Measurements from ENCODE around the gene ZNF384.

Gene ZNF384

DNA sequence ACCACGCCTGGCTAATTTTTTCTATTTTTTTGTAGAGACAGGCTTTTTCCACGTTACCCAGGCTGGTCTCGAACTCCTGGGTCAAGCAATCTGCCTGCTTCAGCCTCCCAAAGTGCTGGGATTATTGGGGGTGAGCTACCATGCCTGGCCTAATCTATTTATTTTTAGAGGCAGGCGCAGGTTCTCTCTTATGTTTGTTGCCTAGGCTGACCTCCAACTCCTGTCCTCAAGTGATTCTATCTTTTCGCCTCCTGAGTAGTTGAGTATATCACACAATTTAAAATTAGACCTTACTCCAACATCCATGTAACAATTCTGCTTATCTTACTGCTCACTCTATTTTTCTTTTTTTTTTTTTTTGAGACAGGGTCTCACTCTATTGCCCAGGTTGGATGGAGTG is 35.2 kb downstream of the ZNF384 start:
- in situ Hi-C loops (cut with MboI; ENCODE audit: low sequenced_read_pairs), result no loop called here

DNA sequence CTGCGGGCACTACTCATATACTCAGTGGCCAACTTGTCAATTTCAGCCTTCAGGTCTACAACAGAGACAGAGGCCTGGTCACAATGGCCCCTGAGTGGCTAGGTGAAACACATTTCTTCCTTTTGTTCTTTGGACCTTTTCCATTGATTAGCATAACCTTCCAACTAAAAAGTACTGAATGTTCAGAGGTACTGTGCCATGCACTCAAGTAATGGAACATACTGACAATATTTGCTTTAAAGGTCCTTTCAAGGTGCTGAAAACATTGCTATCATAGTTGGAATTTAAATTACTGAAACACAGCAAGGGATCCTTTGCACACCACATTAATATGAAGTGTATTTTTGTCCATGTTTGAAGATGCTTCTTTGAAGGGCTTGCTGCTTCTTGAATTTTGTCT is 35.8 kb downstream of the ZNF384 start:
- in situ Hi-C loops (cut with MboI; ENCODE audit: low sequenced_read_pairs), result no loop called here

DNA sequence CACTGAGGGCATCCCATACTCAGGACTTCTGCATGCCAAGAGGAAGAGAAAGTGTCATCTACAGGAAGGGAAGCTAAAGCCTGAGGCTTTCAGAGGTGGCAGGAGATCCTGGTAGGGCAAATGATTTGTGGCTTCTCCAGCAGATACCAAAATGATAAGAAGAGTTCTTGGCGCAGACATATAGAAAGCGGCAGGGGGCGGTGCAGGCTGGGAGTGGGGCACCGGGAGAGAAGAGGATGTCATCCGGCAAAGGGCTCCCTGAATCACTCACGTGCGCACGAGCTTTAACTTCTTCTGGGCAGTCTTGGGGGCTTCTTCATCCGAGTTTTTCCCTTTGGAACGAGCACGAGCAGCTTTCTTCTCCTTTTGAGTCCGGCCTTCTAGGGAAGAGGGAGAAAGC is 36.8 kb downstream of the ZNF384 start:
- in situ Hi-C loops (cut with MboI; ENCODE audit: low sequenced_read_pairs), result no loop called here

DNA sequence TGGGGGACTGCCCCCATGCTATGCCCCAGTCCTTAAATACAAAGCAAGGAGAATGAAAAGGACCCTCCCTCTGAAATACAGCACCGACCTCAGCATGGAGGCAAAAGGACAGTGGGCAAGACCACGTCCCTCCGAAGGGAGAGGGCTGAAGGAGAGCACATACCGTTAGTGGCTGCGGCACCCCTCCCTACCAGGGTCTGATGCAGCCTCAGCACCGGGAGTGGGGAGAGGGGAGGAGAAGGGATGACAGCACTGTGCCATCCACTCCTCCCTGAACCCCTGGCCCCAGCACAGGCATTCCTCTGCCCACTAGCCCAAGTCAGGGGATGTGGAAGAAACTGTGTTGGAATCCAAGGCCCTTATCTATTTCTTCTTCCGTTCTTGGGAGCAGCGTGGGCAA is 38.3 kb downstream of the ZNF384 start:
- in situ Hi-C loops (cut with MboI; ENCODE audit: low sequenced_read_pairs), result no loop called here

DNA sequence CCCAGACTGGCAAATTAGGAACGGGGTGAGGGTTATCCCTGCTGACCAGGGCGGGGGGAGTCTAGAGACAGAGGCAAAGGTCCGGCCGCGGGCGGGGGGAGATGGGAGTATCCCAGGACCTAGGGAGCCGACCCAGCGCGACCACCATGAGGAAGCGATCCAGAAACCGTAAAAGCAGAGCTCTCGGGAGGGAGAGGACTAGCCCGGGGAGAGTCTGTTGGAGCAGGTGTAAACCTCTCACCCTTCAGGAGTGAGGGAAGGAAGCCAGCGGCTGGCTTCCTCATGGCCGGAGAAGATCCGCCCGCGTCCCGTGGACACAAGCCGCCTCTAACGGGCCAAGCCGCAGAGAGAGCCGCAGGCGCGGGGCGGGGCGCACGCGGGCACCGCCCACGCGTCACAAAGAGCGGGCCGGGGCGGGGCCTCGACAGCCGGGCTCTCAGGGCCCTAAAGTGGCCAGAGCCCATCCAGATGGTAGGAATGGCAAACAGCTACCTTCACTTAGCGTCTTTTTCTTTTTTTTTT is 42.0 kb downstream of the ZNF384 start, which contains the start of gene ACRBP:
TSS of gene ACRBP (minus strand) at position 350 of the 522 bp plus-strand sequence. CDS start at position 284, 66 bp downstream.
- in situ Hi-C loops (cut with MboI; ENCODE audit: low sequenced_read_pairs), result no loop called here

DNA sequence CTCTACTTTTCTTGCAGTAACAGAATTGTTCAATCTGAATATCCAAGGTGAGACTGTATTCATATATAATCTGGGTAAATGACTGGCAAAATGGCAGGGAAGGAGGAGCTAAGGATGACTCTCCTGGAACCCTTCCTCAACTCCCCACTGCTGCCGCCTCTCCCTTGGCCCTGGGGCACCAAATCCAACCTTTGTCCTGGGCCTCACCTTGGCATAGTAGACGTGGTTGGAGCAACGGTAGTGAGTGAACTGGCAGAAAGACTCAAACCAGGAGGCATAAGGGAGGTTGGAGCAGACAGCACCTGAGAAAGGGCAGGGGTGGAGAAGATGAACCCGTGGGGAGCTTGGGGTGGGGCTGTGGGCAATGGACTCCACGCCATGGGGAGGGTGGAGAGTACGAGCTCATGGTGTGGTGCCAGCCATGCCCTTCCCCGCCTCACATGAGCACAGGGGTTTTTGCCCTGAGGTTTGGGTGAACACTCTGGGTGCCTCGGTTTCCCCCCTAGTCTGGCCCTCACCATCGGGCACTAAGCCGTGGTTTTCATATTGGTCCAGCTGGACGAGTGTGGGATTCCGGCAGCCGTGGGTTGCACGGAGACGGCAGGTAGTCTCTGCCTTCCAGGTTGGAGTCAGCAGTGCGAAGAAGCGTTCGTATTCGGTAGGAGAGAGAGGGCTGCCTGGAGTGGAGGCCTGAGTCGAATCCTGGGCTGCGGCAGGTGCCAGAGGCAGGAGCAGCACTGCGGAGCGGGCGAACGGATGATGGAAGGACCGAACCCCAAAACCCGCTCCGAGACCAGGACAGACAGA is 42.7 kb downstream of the ZNF384 start:
- in situ Hi-C loops (cut with MboI; ENCODE audit: low sequenced_read_pairs), result no loop called here

DNA sequence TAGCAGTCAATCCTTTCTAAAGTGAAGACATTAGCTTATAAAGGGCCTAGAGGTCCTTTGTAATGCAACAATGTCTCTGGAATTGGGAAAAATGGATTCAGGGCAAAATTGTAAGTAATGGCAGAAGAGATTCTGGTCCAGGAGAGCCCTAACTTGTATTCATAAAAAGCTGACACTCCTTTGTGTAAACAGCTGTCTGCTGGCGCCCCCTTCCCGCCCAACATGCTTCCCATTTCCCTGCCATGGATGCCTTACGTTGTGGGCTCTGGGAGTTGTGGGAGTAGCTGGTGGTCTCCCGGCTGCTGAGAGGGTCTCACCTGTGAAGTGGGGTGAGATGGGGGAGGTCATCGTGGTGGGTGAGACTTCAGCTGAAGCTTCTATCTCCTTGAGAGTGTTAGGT is 44.3 kb downstream of the ZNF384 start:
- in situ Hi-C loops (cut with MboI; ENCODE audit: low sequenced_read_pairs), result no loop called here

DNA sequence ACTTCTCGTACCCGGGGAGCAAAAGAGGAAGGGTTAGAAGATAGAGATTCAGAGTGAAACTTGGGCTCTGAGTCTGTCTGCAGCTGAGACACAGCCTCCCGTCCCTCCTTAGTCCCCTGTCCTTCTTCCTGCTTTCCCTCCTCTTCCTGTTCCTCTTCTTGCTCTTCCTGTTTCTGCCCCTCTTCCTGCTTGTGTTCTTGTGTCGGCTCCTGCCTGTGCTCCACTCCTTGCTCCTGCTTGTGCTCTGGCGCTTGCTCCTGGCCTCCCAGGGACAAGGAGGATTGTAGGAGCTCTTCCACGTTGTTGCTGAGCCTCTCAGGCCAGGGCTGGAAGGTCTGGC is 44.9 kb downstream of the ZNF384 start:
- in situ Hi-C loops (cut with MboI; ENCODE audit: low sequenced_read_pairs), result no loop called here

DNA sequence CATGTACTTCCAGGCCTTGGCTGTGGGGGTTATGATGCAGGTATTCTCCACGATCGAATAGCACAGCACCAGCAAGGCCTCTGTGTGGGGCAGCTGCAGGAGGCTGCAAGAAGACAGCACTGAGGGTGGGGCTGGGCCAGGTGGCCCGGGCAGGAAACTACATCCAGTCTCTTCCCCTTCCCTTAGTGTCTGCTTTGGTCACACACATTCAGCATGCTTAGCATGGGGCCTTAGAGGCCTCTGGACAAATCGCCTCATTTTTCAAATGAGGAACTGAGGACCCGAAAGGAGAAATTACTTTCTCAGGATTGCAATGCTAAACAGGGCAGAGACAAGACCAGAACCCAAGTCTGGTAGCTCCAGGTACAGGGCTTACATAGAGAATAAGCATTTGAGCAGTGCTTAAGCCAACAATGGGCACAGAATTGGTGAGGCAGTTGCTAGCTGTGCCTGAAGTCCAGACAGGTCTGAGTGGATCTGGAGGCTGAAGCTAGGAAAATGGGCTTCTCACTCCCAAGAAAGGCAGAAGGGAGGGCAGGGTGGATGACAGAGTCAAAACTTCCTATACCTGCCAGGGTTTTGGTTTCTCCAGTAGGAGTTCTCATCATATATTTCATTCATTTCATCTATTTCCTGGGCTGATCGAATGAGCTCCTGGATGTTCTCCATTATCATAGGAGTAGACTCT is 45.5 kb downstream of the ZNF384 start:
- in situ Hi-C loops (cut with MboI; ENCODE audit: low sequenced_read_pairs), result no loop called here

DNA sequence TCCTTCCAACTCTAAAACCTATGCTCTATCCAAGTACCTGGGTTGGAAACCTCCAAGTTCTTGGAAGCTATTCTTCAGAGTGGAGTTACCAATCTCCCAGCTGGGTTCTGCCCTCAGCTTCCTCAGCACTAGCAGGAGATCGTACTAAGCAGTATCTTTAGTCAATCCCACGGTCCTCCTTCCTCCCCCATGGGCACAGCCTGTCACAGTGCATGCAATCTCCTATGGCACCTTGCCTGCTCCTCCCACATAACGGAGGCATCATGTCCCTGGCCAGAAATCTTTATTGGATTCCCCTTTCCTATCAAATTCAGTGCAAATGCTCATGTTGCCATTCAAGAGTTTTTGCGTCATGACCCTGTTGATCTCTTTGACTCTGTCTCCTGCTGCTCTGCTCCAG is 48.0 kb downstream of the ZNF384 start:
- in situ Hi-C loops (cut with MboI; ENCODE audit: low sequenced_read_pairs), result no loop called here

DNA sequence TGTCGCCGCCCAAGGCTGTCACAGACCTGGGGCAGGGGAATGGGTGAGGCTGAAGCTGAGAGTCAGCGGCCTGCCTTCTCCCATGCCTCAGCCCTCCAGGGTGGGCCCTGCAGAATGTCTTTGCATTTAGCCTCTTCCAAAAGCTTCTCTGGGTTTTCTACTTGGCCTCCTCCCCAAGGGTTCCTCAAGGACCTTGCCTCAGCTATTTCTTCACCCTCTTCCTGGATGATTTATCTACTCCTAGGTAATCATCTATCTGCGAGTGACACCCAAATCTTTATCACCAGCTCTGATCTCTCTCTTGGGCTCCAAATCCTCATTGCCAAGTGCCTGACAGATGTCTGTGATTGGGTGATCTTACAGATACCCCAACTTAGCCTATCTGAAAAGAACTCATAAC is 48.7 kb downstream of the ZNF384 start:
- in situ Hi-C loops (cut with MboI; ENCODE audit: low sequenced_read_pairs), result no loop called here

DNA sequence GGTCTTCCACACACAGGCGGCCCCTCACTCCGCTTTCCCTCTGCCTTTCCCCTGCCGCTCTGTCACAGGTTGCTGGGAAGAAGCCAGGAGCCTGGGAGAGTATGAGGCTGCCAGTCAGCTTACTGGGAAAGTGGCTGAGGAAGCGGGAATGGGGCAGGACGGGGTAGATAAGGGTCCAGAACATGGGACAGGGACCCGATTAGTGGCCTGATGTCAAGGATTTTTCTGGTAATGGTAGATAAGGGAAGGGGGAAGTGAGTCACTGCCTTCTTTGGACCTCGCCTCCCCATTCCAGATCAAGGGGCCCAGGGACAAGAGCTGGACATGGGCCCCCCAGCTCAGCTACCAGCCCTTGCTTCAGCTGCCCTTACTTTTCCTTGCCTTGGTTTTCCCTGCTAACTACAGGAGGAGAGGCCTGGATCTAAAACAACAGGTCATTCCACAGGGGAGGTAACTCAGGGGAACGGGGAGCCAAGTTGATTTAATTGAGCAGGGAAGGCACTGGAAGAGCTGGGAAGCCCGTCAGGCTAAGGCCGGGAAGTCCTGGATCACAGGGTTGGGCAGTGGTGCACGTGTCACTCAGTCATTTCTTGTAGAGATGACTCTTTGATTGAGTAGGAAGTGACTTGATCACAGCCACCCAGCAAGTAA is 49.9 kb downstream of the ZNF384 start:
- in situ Hi-C loops (cut with MboI; ENCODE audit: low sequenced_read_pairs), result no loop called here

DNA sequence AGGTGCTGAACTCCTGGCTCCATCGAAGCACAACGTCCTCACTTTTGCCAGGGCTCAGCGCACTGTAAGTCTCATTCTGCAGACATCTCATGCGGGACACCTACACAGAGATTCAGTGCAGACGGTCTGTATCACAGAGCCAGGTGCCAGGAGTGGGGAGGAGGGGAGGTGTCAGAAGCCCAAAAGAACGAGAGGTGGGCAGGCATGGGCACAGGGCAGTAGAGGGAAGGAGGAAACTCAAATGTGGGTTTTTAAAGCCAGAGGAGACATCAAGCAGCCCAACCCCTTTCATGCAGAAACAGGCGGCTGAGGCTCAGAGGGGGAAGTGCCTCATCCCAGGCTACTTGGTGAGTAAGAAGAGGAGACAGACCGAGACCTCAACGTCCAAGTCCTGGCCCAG is 50.9 kb downstream of the ZNF384 start:
- in situ Hi-C loops (cut with MboI; ENCODE audit: low sequenced_read_pairs), result no loop called here

DNA sequence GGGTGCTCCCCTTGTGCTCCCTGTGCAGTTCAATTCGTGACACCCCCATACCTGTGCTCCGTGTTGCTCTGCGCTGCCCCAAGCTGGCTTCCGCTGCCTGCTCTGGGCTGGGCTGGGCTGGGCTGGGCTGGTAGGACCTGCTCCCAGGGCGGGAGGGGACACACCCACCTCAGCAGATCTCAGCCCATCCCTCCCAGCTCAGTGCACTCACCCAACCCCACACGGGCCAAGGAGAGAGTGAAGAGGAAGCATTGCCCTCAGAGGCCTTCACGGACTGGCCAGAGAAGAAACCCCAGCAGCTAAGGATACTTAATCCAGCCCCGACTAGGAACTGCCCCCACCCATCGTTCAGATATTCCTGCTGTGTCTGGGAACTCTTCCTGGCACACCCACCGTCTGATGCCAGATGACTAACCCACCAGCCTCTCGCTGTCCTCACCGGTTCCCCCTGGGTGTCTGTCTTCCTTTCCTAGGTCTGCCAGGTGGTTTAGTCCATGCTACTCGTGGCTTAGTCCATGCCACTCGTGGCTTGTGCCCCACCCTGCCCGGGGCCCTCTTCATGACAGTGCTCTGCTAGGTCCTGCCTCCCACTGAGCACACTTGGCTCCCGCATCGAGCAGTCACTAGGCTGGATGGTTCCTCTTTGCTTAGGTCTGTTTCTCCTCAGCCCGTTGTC is 53.2 kb downstream of the ZNF384 start, which contains the start of gene LPAR5:
TSS of gene LPAR5 (minus strand) at position 104 of the 676 bp plus-strand sequence. CDS start 14,711 bp downstream, outside the sequence.
- in situ Hi-C loops (cut with MboI; ENCODE audit: low sequenced_read_pairs), result no loop called here

DNA sequence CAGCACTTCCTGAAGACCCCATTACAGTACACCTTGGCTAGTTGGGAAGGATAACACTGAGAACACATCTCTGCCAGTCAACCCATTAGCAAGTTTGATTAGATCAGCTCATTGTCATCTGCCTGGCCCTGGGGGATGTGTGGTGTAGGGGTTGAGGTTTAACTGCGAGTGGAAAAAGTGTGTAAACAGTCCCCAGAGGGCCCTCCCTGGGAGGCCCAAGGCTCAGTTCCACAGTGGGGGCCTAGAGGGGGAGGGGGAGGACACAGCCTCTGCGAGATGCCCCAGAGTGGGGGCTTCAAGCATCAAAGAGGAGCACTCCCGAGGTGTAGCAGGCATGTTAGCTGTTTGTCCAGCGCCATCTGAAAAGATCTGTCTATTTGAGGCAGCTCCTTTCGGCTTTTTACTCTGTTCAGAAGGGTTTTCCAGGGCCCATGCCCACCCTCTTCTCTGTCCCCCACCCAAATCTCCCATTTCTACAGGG is 53.8 kb downstream of the ZNF384 start:
- in situ Hi-C loops (cut with MboI; ENCODE audit: low sequenced_read_pairs), result no loop called here

DNA sequence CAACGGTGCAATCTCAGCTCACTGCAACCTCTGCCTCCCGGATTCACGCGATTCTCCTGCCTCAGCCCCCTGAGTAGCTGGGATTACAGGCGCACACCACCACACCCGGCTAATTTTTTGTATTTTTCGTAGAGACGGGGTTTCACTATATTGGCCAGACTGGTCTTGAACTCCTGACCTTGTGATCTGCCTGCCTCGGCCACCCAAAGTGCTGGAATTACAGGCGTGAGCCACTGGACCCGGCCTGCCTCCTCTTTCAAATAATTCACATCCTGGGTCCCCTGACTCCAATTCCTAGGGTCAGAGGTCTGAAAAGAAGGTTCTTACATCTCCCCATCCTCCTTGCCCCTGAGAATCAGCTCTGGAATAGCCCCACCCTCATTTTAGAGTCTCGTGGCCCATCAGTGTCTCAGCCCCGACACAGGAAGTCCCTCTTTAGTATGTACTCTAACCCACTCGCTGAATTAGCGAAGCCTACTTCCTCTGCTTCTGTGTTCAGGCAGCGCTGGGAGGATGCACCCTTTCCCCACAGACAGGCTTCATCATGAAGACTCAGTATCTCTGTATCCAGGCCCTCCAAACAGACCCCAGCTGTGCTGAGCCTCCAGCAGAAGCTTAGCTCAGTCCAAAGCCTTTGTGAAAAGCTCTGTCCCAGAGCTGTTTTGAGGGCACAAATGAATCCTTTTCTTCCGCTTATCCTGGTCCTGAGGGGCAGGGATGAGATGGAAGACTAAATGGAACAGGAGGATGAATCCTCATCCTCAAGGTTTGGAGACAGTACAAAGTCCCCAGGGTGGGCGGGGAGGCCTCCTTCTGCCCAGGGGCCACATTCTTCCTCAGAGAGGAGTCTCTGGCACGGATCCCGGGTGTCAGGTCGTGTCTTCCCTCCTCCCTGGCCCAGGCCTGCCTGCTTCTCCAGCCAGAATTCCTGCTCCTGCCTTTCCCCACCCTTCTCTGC is 56.9 kb downstream of the ZNF384 start:
- in situ Hi-C loops (cut with MboI; ENCODE audit: low sequenced_read_pairs), result no loop called here

DNA sequence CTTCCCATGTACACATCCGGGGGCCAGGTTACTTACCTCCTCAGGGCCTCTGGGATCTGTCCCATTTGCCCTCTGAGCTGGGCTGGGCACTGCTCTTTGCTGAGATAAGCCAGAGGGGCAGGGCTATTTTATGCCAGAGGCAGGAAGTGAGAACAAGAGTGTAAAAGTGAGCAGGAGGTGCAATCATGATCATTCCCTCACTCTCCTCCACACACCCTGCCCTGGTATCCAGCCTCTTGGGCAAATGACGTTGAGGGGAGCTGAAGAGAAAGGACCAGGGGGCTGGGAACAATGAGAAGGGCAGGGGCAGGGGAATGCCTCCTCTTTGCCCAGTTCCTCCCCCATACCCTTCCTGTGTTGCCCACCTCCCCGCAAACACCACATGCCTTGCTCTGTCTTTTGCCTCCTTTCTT is 57.6 kb downstream of the ZNF384 start:
- in situ Hi-C loops (cut with MboI; ENCODE audit: low sequenced_read_pairs), result no loop called here

DNA sequence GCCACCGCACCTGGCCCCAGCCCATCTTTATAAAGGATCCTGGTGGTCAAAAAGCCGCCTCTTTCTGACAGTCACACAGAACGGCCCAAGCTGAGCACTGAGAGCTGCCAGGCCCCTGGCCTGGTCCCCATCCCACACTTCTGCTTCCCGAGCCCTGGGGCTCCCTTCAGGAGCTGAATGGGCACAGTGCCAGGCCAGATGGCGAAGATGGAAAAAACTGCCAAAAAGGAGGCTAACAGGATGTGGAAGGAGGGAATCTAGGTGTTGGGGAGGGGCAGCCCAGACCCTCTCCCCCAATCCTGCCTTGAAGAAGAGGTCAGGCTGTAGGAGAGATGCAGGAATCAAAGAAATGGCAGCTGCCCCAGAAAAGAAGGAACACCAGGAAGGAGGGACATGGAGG is 58.4 kb downstream of the ZNF384 start:
- in situ Hi-C loops (cut with MboI; ENCODE audit: low sequenced_read_pairs), result no loop called here

DNA sequence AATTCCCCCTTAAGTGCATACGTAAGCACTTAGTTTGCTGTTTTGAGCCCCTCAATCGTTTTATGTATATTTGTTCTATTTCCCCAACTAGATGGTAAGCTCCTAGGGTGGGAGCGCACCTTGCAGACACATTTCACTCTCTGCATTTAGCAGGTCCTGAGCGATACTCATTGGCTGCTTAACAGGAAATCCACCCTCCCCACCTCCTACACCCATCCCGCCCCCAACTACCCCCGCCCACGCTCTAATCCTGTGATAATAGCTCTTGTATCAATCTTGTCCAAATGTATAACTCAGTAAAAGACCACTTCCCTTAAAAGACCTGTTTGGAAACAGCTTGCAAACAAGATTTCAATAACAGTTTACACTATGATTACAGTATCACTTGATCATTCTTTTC is 61.6 kb downstream of the ZNF384 start:
- in situ Hi-C loops (cut with MboI; ENCODE audit: low sequenced_read_pairs), result no loop called here
